Common myeloid progenitor, CD34-positive (primary cell): Measurements from ENCODE around the gene RABGAP1.

Source experiments
- CTCF ChIA-PET: fragments of 350-600 bp; sonication (Branson Sonifier 250); formaldehyde crosslinking; loops from one replicate; lab custom pipeline; 2021; ENCODE audit warnings: antibody characterized with exemption; lab: Charles Lee
- POLR2A ChIA-PET: fragments of 350-600 bp; sonication (Branson Sonifier 250); formaldehyde crosslinking; loops from one replicate; lab custom pipeline; 2021; ENCODE audit warnings: antibody characterized with exemption; lab: Charles Lee
- DNase-seq, 3 donors: peaks; one replicate each; pipeline versions ENCODE4 v3.0.0 to v3.0.0-alpha.2; 2013
- H3K27ac ChIP-seq, 2 experiments: 1 replicate in 1 of 2; 2 replicates in 1 of 2; pipeline ENCODE4 v1.7.0; 2013; ENCODE audit warnings: inconsistent platforms in 2 of 2, low read length in 2 of 2, mild to moderate bottlenecking in 2 of 2, low read depth in 1 of 2, moderate library complexity in 1 of 2; ENCODE audit not compliant: severe bottlenecking in 2 of 2, insufficient read depth in 1 of 2, poor library complexity in 1 of 2
- H3K27me3 ChIP-seq, 5 experiments: replicated peaks in 2 of 5; 1 replicate in 3 of 5; 2 replicates in 2 of 5; pipeline versions ENCODE4 v1.6.1 to v1.7.0; 2013; ENCODE audit warnings: low read length in 4 of 5, mild to moderate bottlenecking in 2 of 5, moderate library complexity in 2 of 5, inconsistent platforms in 1 of 5; ENCODE audit not compliant: insufficient read depth in 5 of 5, control insufficient read depth in 4 of 5
- H3K36me3 ChIP-seq, 4 experiments: 1 replicate in 2 of 4; 2 replicates in 2 of 4; pipeline versions ENCODE4 v1.6.1 to v1.7.0; 2013; ENCODE audit warnings: low read length in 3 of 4, control low read depth in 1 of 4, mild to moderate bottlenecking in 1 of 4; ENCODE audit not compliant: control insufficient read depth in 4 of 4, insufficient read depth in 4 of 4
- H3K4me1 ChIP-seq, 4 experiments: 1 replicate in 3 of 4; 2 replicates in 1 of 4; pipeline versions ENCODE4 v1.6.1 to v1.7.1; 2013; ENCODE audit warnings: low read length in 3 of 4, mild to moderate bottlenecking in 3 of 4, control low read depth in 1 of 4, inconsistent platforms in 1 of 4, moderate library complexity in 1 of 4; ENCODE audit not compliant: control insufficient read depth in 4 of 4, insufficient read depth in 4 of 4; ENCODE audit errors: control extremely low read depth in 1 of 4
- H3K4me3 ChIP-seq, 7 experiments: 1 replicate in 4 of 7; 2 replicates in 3 of 7; pipeline versions ENCODE4 v1.5.1 to v1.7.0; 2013; ENCODE audit warnings: mild to moderate bottlenecking in 7 of 7, low read length in 6 of 7, moderate library complexity in 6 of 7, inconsistent platforms in 2 of 7, low read depth in 2 of 7, control low read depth in 1 of 7; ENCODE audit not compliant: insufficient read depth in 4 of 7, control insufficient read depth in 1 of 7; ENCODE audit errors: extremely low read depth in 1 of 7
- H3K9me3 ChIP-seq, 5 experiments: 1 replicate in 4 of 5; 2 replicates in 1 of 5; pipeline versions ENCODE4 v1.6.1 to v1.7.1; 2013; ENCODE audit warnings: low read length in 4 of 5, mild to moderate bottlenecking in 2 of 5, inconsistent platforms in 1 of 5, low read depth in 1 of 5, moderate library complexity in 1 of 5; ENCODE audit not compliant: control insufficient read depth in 4 of 5, insufficient read depth in 2 of 5; ENCODE audit errors: control extremely low read depth in 1 of 5
- WGBS: methylation state at CpG from one replicate; pipeline ENCODE4 v1.1.5; 2013; ENCODE audit not compliant: insufficient coverage; 5-methylcytosine and 5-hydroxymethylcytosine counted together

The RABGAP1 gene

DNA sequence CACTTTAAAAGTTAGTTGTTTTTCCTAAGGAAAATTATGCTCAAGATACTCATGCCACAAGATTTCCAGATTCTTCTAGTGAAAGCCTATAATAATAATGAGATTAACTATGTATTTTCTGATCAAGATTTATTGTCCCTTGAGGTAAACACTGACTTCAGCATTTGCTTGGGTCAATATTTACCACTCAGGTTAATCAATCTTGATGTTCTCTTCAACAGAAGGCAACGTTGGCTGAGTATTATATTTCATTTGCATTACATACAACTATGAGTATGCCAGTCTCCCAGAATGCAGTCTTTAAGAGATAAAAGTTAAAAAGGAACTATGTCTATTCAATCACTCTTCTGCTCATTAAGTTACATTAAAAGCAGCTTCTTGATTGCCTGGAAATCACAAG lies 208.2 kb downstream of the RABGAP1 start:
- ChIA-PET POLR2A (interaction anchor here (0.6 kb wide), 1 partner anchor 88 kb away, joined by 4 read pairs; no protein-coding TSS in a partner anchor), CTCF (interaction anchor here (0.9 kb wide), 1 partner anchor 12 kb away, joined by 3 read pairs; no protein-coding TSS in a partner anchor)
- Histone ChIP-seq H3K27ac (no peak overlapping the region), H3K27me3 (no peaks in the 10 kb centered on the region), H3K36me3 (peaks cover 17 to 52% (median 21%) of the 10 kb centered on the region in 4 experiments), H3K9me3 (peaks cover 0 to 7% (median 2%) of the 10 kb centered on the region in 5 experiments), H3K4me1 (no peaks in the 10 kb centered on the region), H3K4me3 (no peak overlapping the region)
- DNase-seq = no peak
- WGBS = no CpG with 5 or more reads among the region's 1 CpG

DNA sequence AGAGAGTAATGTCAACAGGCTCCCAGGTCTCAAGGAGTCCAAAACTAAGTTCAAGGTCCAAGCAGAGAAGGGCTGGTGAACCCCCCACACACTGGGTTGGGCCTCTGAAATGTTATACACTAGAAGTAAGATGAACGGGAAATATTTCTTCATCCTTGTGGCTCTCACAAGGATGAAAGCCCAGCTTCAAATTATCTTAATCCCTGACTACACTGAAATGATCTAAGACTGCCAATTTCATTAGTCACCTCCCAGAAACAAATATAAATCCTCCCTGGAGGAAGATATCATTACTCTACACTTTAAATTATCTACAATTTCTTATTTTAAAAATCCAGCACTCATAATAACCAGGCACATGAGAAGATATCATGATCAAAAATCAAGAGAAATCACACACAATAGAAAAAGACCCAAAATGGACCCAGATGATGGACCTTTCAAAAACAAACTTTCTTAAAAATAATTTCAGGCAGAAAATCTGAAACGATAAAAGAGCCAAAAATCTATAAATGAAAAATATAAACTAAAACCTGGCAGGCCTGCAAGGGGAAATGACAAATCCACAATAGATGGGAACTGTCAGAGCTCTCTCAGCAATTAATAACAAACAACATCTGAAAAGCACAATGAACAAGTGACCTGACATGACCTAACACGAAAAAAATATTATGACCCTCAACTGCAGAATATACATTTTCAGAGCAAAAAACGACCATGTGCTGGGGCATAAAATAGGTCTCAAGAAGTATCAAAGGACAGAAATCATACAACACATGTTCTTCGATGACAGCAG lies 210.1 kb downstream of the RABGAP1 start:
- Histone ChIP-seq H3K9me3 (peaks cover 0 to 7% (median 2%) of the 10 kb centered on the region in 5 experiments), H3K4me3 (no peak overlapping the region), H3K4me1 (no peaks in the 10 kb centered on the region), H3K36me3 (peaks cover 24 to 59% (median 28%) of the 10 kb centered on the region in 4 experiments), H3K27me3 (no peaks in the 10 kb centered on the region), H3K27ac (no peak overlapping the region)
- DNase-seq = no peak
- ChIA-PET CTCF (no interaction called here), POLR2A (no interaction called here)
- WGBS = 100% methylated on average over 3 of the region's 5 CpGs
